ENCODE data around the gene TPRA1.

TPRA1 gene

GRCh38 chr3:127568586-127568985 lies 21.9 kb downstream of the TPRA1 start:
- Histone ChIP-seq H3K9me3 (ENCODE audit: control insufficient read depth in 1 of 2, low read length in 2 of 2) (no peaks in the 10 kb centered on the region), H3K4me1 (ENCODE audit: control insufficient read depth in 1 of 2, insufficient read depth in 2 of 2, low read length in 2 of 2) (no peaks in the 10 kb centered on the region), H3K4me3 (ENCODE audit: low read depth in 1 of 2, low read length in 2 of 2) (no peak overlapping the region), H3K9ac (ENCODE audit: low read depth in 1 of 2, low read length in 2 of 2) (no peak overlapping the region), H3K27me3 (ENCODE audit: control insufficient read depth in 1 of 2, insufficient read depth in 2 of 2, low read length in 2 of 2) (peaks cover 0 to 6% of the 10 kb centered on the region in 2 donors), H3K27ac (ENCODE audit: low read depth, low read length) (no peak overlapping the region), H3K36me3 (ENCODE audit: control insufficient read depth in 1 of 2, insufficient read depth in 2 of 2, low read length in 2 of 2) (peaks cover 13 to 29% of the 10 kb centered on the region in 2 donors)

GRCh38 chr3:127566833-127567232 lies 23.7 kb downstream of the TPRA1 start:
- Histone ChIP-seq H3K27ac (ENCODE audit: low read depth, low read length) (no peak overlapping the region), H3K9ac (ENCODE audit: low read depth in 1 of 2, low read length in 2 of 2) (no peak overlapping the region), H3K36me3 (ENCODE audit: control insufficient read depth in 1 of 2, insufficient read depth in 2 of 2, low read length in 2 of 2) (peaks cover 0 to 12% of the 10 kb centered on the region in 2 donors), H3K9me3 (ENCODE audit: control insufficient read depth in 1 of 2, low read length in 2 of 2) (no peaks in the 10 kb centered on the region), H3K4me1 (ENCODE audit: control insufficient read depth in 1 of 2, insufficient read depth in 2 of 2, low read length in 2 of 2) (no peaks in the 10 kb centered on the region), H3K4me3 (ENCODE audit: low read depth in 1 of 2, low read length in 2 of 2) (no peak overlapping the region), H3K27me3 (ENCODE audit: control insufficient read depth in 1 of 2, insufficient read depth in 2 of 2, low read length in 2 of 2) (peaks cover 0 to 6% of the 10 kb centered on the region in 2 donors)

- H3K36me3 ChIP-seq (ENCODE audit: control insufficient read depth in 1 of 2, insufficient read depth in 2 of 2, low read length in 2 of 2), result peaks cover 0 to 4% of the 10 kb centered on the region in 2 donors
Measured at GRCh38 chr3:127565711-127566110, 24.8 kb downstream of the TPRA1 start.

GRCh38 chr3:127560051-127560787 lies 30.3 kb downstream of the TPRA1 start:
- peaks cover 0 to 6% of the 10 kb centered on the region in 2 donors for H3K27me3 ChIP-seq (ENCODE audit: control insufficient read depth in 1 of 2, insufficient read depth in 2 of 2, low read length in 2 of 2)
- H3K36me3 ChIP-seq (ENCODE audit: control insufficient read depth in 1 of 2, insufficient read depth in 2 of 2, low read length in 2 of 2), result no peaks in the 10 kb centered on the region
- H3K9ac ChIP-seq (ENCODE audit: low read depth in 1 of 2, low read length in 2 of 2), result no peak overlapping the region
- no peaks in the 10 kb centered on the region for H3K4me1 ChIP-seq (ENCODE audit: control insufficient read depth in 1 of 2, insufficient read depth in 2 of 2, low read length in 2 of 2)
- peaks cover 0 to 7% of the 10 kb centered on the region in 2 donors for H3K9me3 ChIP-seq (ENCODE audit: control insufficient read depth in 1 of 2, low read length in 2 of 2)
- H3K4me3 ChIP-seq (ENCODE audit: low read depth in 1 of 2, low read length in 2 of 2), result no peak overlapping the region
- H3K27ac ChIP-seq (ENCODE audit: low read depth, low read length), result no peak overlapping the region

More at GRCh38 chr3:127565711-127566110, 24.8 kb downstream of the TPRA1 start:
- H3K9me3 ChIP-seq (ENCODE audit: control insufficient read depth in 1 of 2, low read length in 2 of 2), result no peaks in the 10 kb centered on the region
- H3K9ac ChIP-seq (ENCODE audit: low read depth in 1 of 2, low read length in 2 of 2), result no peak overlapping the region
- H3K4me3 ChIP-seq (ENCODE audit: low read depth in 1 of 2, low read length in 2 of 2), result no peak overlapping the region
- peaks cover 0 to 6% of the 10 kb centered on the region in 2 donors for H3K27me3 ChIP-seq (ENCODE audit: control insufficient read depth in 1 of 2, insufficient read depth in 2 of 2, low read length in 2 of 2)
- no peaks in the 10 kb centered on the region for H3K4me1 ChIP-seq (ENCODE audit: control insufficient read depth in 1 of 2, insufficient read depth in 2 of 2, low read length in 2 of 2)
- no peak overlapping the region for H3K27ac ChIP-seq (ENCODE audit: low read depth, low read length)

- no peak overlapping the region for H3K9ac ChIP-seq (ENCODE audit: low read depth in 1 of 2, low read length in 2 of 2)
- H3K27ac ChIP-seq (ENCODE audit: low read depth, low read length), result no peak overlapping the region
- H3K36me3 ChIP-seq (ENCODE audit: control insufficient read depth in 1 of 2, insufficient read depth in 2 of 2, low read length in 2 of 2), result no peaks in the 10 kb centered on the region
- no peaks in the 10 kb centered on the region for H3K27me3 ChIP-seq (ENCODE audit: control insufficient read depth in 1 of 2, insufficient read depth in 2 of 2, low read length in 2 of 2)
- peaks cover 0 to 7% of the 10 kb centered on the region in 2 donors for H3K9me3 ChIP-seq (ENCODE audit: control insufficient read depth in 1 of 2, low read length in 2 of 2)
- H3K4me1 ChIP-seq (ENCODE audit: control insufficient read depth in 1 of 2, insufficient read depth in 2 of 2, low read length in 2 of 2), result peaks cover 6 to 9% of the 10 kb centered on the region in 2 donors
- H3K4me3 ChIP-seq (ENCODE audit: low read depth in 1 of 2, low read length in 2 of 2), result no peak overlapping the region
Measured at GRCh38 chr3:127556565-127556964, 34.0 kb downstream of the TPRA1 start.

- no peaks in the 10 kb centered on the region for H3K27me3 ChIP-seq (ENCODE audit: control insufficient read depth in 1 of 2, insufficient read depth in 2 of 2, low read length in 2 of 2)
- H3K9ac ChIP-seq (ENCODE audit: low read depth in 1 of 2, low read length in 2 of 2), result no peak overlapping the region
- no peaks in the 10 kb centered on the region for H3K36me3 ChIP-seq (ENCODE audit: control insufficient read depth in 1 of 2, insufficient read depth in 2 of 2, low read length in 2 of 2)
- H3K4me3 ChIP-seq (ENCODE audit: low read depth in 1 of 2, low read length in 2 of 2), result no peak overlapping the region
- H3K4me1 ChIP-seq (ENCODE audit: control insufficient read depth in 1 of 2, insufficient read depth in 2 of 2, low read length in 2 of 2), result peaks cover 6 to 9% of the 10 kb centered on the region in 2 donors
- H3K9me3 ChIP-seq (ENCODE audit: control insufficient read depth in 1 of 2, low read length in 2 of 2), result peaks cover 0 to 4% of the 10 kb centered on the region in 2 donors
- no peak overlapping the region for H3K27ac ChIP-seq (ENCODE audit: low read depth, low read length)
Measured at GRCh38 chr3:127555108-127555507, 35.4 kb downstream of the TPRA1 start.

GRCh38 chr3:127552038-127552437 lies 38.5 kb downstream of the TPRA1 start:
- no peak overlapping the region for H3K27ac ChIP-seq (ENCODE audit: low read depth, low read length)
- H3K4me1 ChIP-seq (ENCODE audit: control insufficient read depth in 1 of 2, insufficient read depth in 2 of 2, low read length in 2 of 2), result peaks cover 11 to 14% of the 10 kb centered on the region in 2 donors
- H3K27me3 ChIP-seq (ENCODE audit: control insufficient read depth in 1 of 2, insufficient read depth in 2 of 2, low read length in 2 of 2), result no peaks in the 10 kb centered on the region
- no peak overlapping the region for H3K4me3 ChIP-seq (ENCODE audit: low read depth in 1 of 2, low read length in 2 of 2)
- no peak overlapping the region for H3K9ac ChIP-seq (ENCODE audit: low read depth in 1 of 2, low read length in 2 of 2)
- H3K36me3 ChIP-seq (ENCODE audit: control insufficient read depth in 1 of 2, insufficient read depth in 2 of 2, low read length in 2 of 2), result no peaks in the 10 kb centered on the region
- no peaks in the 10 kb centered on the region for H3K9me3 ChIP-seq (ENCODE audit: control insufficient read depth in 1 of 2, low read length in 2 of 2)

GRCh38 chr3:127551178-127551577 lies 39.4 kb downstream of the TPRA1 start:
- H3K4me1 ChIP-seq (ENCODE audit: control insufficient read depth in 1 of 2, insufficient read depth in 2 of 2, low read length in 2 of 2), result peaks cover 11 to 14% of the 10 kb centered on the region in 2 donors
- H3K9me3 ChIP-seq (ENCODE audit: control insufficient read depth in 1 of 2, low read length in 2 of 2), result no peaks in the 10 kb centered on the region
- no peak overlapping the region for H3K9ac ChIP-seq (ENCODE audit: low read depth in 1 of 2, low read length in 2 of 2)
- H3K27ac ChIP-seq (ENCODE audit: low read depth, low read length), result no peak overlapping the region
- H3K4me3 ChIP-seq (ENCODE audit: low read depth in 1 of 2, low read length in 2 of 2), result no peak overlapping the region
- no peaks in the 10 kb centered on the region for H3K27me3 ChIP-seq (ENCODE audit: control insufficient read depth in 1 of 2, insufficient read depth in 2 of 2, low read length in 2 of 2)
- no peaks in the 10 kb centered on the region for H3K36me3 ChIP-seq (ENCODE audit: control insufficient read depth in 1 of 2, insufficient read depth in 2 of 2, low read length in 2 of 2)

- Histone ChIP-seq H3K9me3 (ENCODE audit: control insufficient read depth in 1 of 2, low read length in 2 of 2) (no peaks in the 10 kb centered on the region), H3K9ac (ENCODE audit: low read depth in 1 of 2, low read length in 2 of 2) (no peak overlapping the region), H3K4me1 (ENCODE audit: control insufficient read depth in 1 of 2, insufficient read depth in 2 of 2, low read length in 2 of 2) (peaks cover 11 to 14% of the 10 kb centered on the region in 2 donors), H3K36me3 (ENCODE audit: control insufficient read depth in 1 of 2, insufficient read depth in 2 of 2, low read length in 2 of 2) (no peaks in the 10 kb centered on the region), H3K27me3 (ENCODE audit: control insufficient read depth in 1 of 2, insufficient read depth in 2 of 2, low read length in 2 of 2) (no peaks in the 10 kb centered on the region), H3K27ac (ENCODE audit: low read depth, low read length) (no peak overlapping the region), H3K4me3 (ENCODE audit: low read depth in 1 of 2, low read length in 2 of 2) (no peak overlapping the region)
Measured at GRCh38 chr3:127550468-127551157, 39.9 kb downstream of the TPRA1 start.

GRCh38 chr3:127549826-127550467 lies 40.6 kb downstream of the TPRA1 start:
- no peak overlapping the region for H3K9ac ChIP-seq (ENCODE audit: low read depth in 1 of 2, low read length in 2 of 2)
- H3K4me1 ChIP-seq (ENCODE audit: control insufficient read depth in 1 of 2, insufficient read depth in 2 of 2, low read length in 2 of 2), result peaks cover 14 to 15% of the 10 kb centered on the region in 2 donors
- H3K9me3 ChIP-seq (ENCODE audit: control insufficient read depth in 1 of 2, low read length in 2 of 2), result no peaks in the 10 kb centered on the region
- no peaks in the 10 kb centered on the region for H3K27me3 ChIP-seq (ENCODE audit: control insufficient read depth in 1 of 2, insufficient read depth in 2 of 2, low read length in 2 of 2)
- H3K4me3 ChIP-seq (ENCODE audit: low read depth in 1 of 2, low read length in 2 of 2), result no peak overlapping the region
- no peak overlapping the region for H3K27ac ChIP-seq (ENCODE audit: low read depth, low read length)
- no peaks in the 10 kb centered on the region for H3K36me3 ChIP-seq (ENCODE audit: control insufficient read depth in 1 of 2, insufficient read depth in 2 of 2, low read length in 2 of 2)

Data from duodenal mucosa (tissue), 2 donors.